HepG2 (cell line): ENCODE data around the gene TFAP2A. TPM values are rescaled to one million over a fixed set of nuclear protein-coding genes. Genes with fewer than 3 reads are reported as not detected.

Experiments
- ATAC-seq: fragments of 200-7000 bp; cut with Tn5 transposase; 3 replicates; pipeline ENCODE4 v1.9.1; 2020; ENCODE audit warnings: mild to moderate bottlenecking, moderate library complexity
- BruUV-seq: library from RNA; stranded (reverse); fragments of 400-500 nt; replicated peaks from 2 replicates; lab custom pipeline; 2021; lab: Mats Ljungman, UMichigan
- CTCF ChIA-PET: fragments of 300-600 bp; formaldehyde crosslinking; extraction: SDS; loops from one replicate; lab custom pipeline; 2021; ENCODE audit warnings: low total read pairs, inconsistent platforms, low intra/inter-chr PET ratio; lab: Yijun Ruan, JAX
- POLR2A ChIA-PET: fragments of 350-600 bp; sonication (Branson Sonifier 250); formaldehyde crosslinking; loops from one replicate; lab custom pipeline; 2020; ENCODE audit warnings: antibody characterized with exemption, inconsistent platforms; lab: Yijun Ruan, JAX
- DNase-seq: peaks from one replicate; pipeline ENCODE4 v3.0.0-alpha.2; 2015; ENCODE audit warnings: low spot score
- FAIRE-seq: peaks from 3 replicates; lab custom pipeline; 2011; peaks lifted over from hg19 to GRCh38; lab: Jason Lieb, UNC
- H2AFZ ChIP-seq: one replicate; pipeline ENCODE4 v1.6.1; 2011; ENCODE audit warnings: low read length, inconsistent platforms
- H3K27ac ChIP-seq: fragments of 300-600 bp; 3 replicates; pipeline ENCODE4 v1.8.0; 2011; ENCODE audit warnings: mixed run types, mild to moderate bottlenecking, mixed read lengths, low read length, inconsistent platforms; ENCODE audit not compliant: insufficient read depth; ENCODE audit errors: extremely low read length
- H3K27me3 ChIP-seq, 2 experiments: fragments of 200-600 bp in 1 of 2; 2 replicates in 1 of 2; 3 replicates in 1 of 2; pipeline versions ENCODE4 v1.6.0 to v1.8.0; 2011; ENCODE audit warnings: low read length in 2 of 2, mild to moderate bottlenecking in 2 of 2, moderate library complexity in 2 of 2, inconsistent platforms in 1 of 2; ENCODE audit not compliant: insufficient read depth in 2 of 2, control insufficient read depth in 1 of 2
- H3K36me3 ChIP-seq, 2 experiments: fragments of 200-600 bp in 1 of 2; replicated peaks in 1 of 2; 2 replicates in 1 of 2; 3 replicates in 1 of 2; pipeline versions ENCODE4 v1.5.1 to v1.8.0; 2011; ENCODE audit warnings: low read length in 2 of 2, inconsistent platforms in 1 of 2; ENCODE audit not compliant: insufficient read depth in 2 of 2, control insufficient read depth in 1 of 2
- H3K4me1 ChIP-seq: 2 replicates; pipeline ENCODE4 v1.5.1; 2012; ENCODE audit warnings: low read length, inconsistent platforms; ENCODE audit not compliant: insufficient read depth
- H3K4me2 ChIP-seq: 2 replicates; pipeline ENCODE4 v1.6.0; 2011; ENCODE audit warnings: low read depth, low read length, inconsistent platforms
- H3K4me3 ChIP-seq, 3 experiments: fragments of 200-600 bp in 1 of 3; sonication (generic), shearing (Covaris generic) in 1 of 3; replicated peaks in 1 of 3; 2 replicates each; pipeline ENCODE4 v1.5.1; 2011 to 2016; ENCODE audit warnings: low read length in 3 of 3, inconsistent platforms in 2 of 3, low read depth in 2 of 3, mild to moderate bottlenecking in 2 of 3, control low read depth in 1 of 3, mixed read lengths in 1 of 3; ENCODE audit not compliant: insufficient read depth in 1 of 3
- H3K79me2 ChIP-seq: one replicate; pipeline ENCODE4 v1.6.1; 2011; ENCODE audit warnings: low read length, inconsistent platforms; ENCODE audit not compliant: insufficient read depth
- H3K9ac ChIP-seq: 2 replicates; pipeline ENCODE4 v1.6.0; 2011; ENCODE audit warnings: mild to moderate bottlenecking, low read depth, low read length, inconsistent platforms; ENCODE audit not compliant: insufficient read depth
- H3K9me3 ChIP-seq: 2 replicates; pipeline ENCODE4 v1.5.1; 2012; ENCODE audit warnings: mild to moderate bottlenecking, low read length
- H4K20me1 ChIP-seq: 2 replicates; pipeline ENCODE4 v1.6.0; 2011; ENCODE audit warnings: inconsistent platforms, mild to moderate bottlenecking, low read length, moderate library complexity; ENCODE audit not compliant: insufficient read depth
- ESRRA ChIP-seq: sonication (generic); formaldehyde crosslinking; IDR thresholded peaks from 2 replicates; pipeline ENCODE4 v1.5.1; 2020; ENCODE audit warnings: mild to moderate bottlenecking, low read depth, missing genetic modification reagents
- GTF3A ChIP-seq: sonication (generic); formaldehyde crosslinking; conservative IDR thresholded peaks from 2 replicates; pipeline ENCODE4 v1.4.0; 2020; ENCODE audit warnings: mild to moderate bottlenecking, missing genetic modification reagents
- KDM5B ChIP-seq: sonication (generic); formaldehyde crosslinking; IDR thresholded peaks from 2 replicates; pipeline ENCODE4 v1.4.0; 2020; ENCODE audit warnings: missing genetic modification reagents, mild to moderate bottlenecking, borderline replicate concordance
- MLLT10 ChIP-seq: sonication (generic); formaldehyde crosslinking; IDR thresholded peaks from 2 replicates; pipeline ENCODE4 v1.4.0; 2020; ENCODE audit warnings: missing genetic modification reagents
- NFE2L1 ChIP-seq: sonication (generic); formaldehyde crosslinking; IDR thresholded peaks from 2 replicates; pipeline ENCODE4 v1.4.0; 2020; ENCODE audit warnings: missing genetic modification reagents, mild to moderate bottlenecking, borderline replicate concordance
- RXRA ChIP-seq: sonication (generic); formaldehyde crosslinking; IDR thresholded peaks from 2 replicates; pipeline ENCODE4 v1.5.1; 2020; ENCODE audit warnings: missing genetic modification reagents
- SOX6 ChIP-seq, 2 experiments: fragments of 450-650 bp in 1 of 2; sonication (generic) in 1 of 2; formaldehyde crosslinking in 1 of 2; IDR thresholded peaks; 2 replicates each; pipeline versions ENCODE4 v1.4.0 to v1.6.1; 2017 to 2020; ENCODE audit warnings: antibody characterized with exemption in 1 of 2, mild to moderate bottlenecking in 1 of 2, missing genetic modification reagents in 1 of 2
- SPEN ChIP-seq: sonication (generic); formaldehyde crosslinking; IDR thresholded peaks from 2 replicates; pipeline ENCODE4 v1.5.1; 2020; ENCODE audit warnings: low read depth, mild to moderate bottlenecking, missing genetic modification reagents
- ZBTB1 ChIP-seq: sonication (generic); formaldehyde crosslinking; IDR thresholded peaks from 2 replicates; pipeline ENCODE4 v1.4.0; 2020; ENCODE audit warnings: missing genetic modification reagents, borderline replicate concordance
- ZNF335 ChIP-seq: sonication (generic); formaldehyde crosslinking; IDR thresholded peaks from 2 replicates; pipeline ENCODE4 v1.4.0; 2020; ENCODE audit warnings: missing genetic modification reagents
- ZNF468 ChIP-seq: sonication (generic); formaldehyde crosslinking; IDR thresholded peaks from 2 replicates; pipeline ENCODE4 v1.8.0; 2022; ENCODE audit warnings: mild to moderate bottlenecking, moderate library complexity, missing genetic modification reagents
- ZNF589 ChIP-seq: sonication (generic); formaldehyde crosslinking; conservative IDR thresholded peaks from 2 replicates; pipeline ENCODE4 v1.8.0; 2022; ENCODE audit warnings: mild to moderate bottlenecking, moderate library complexity, missing genetic modification reagents
- ZNF780A ChIP-seq: sonication (generic); formaldehyde crosslinking; IDR thresholded peaks from 2 replicates; pipeline ENCODE4 v1.8.0; 2022; ENCODE audit warnings: mild to moderate bottlenecking, missing genetic modification reagents, moderate library complexity
- WGBS: methylation state at CpG from one replicate; pipeline ENCODE4 v1.1.6; 2017; ENCODE audit warnings: low lambda C conversion rate; 5-methylcytosine and 5-hydroxymethylcytosine counted together
- in situ Hi-C: cut with HindIII; loops from 2 replicates; pipeline ENCODE4 v1.10.0; 2017; ENCODE audit warnings: low pct_unique_long_range_greater_than_20kb; ENCODE audit not compliant: extremely low pct_ligation_motif_present
- intact Hi-C: fragments of 100-400 bp; cut with micrococcal nuclease; formaldehyde crosslinking; loops from one replicate; pipeline ENCODE4 v1.10.0; 2022; ENCODE audit not compliant: unreplicated experiment
- polyA plus RNA-seq, 8 experiments: library from polyadenylated mRNA; depleted of rRNA in 3 of 8; stranded (reverse) in 7 of 8; unstranded in 1 of 8; fragments of >200 nt; fragmentation: Illumina TruSeq in 4 of 8; extraction: Trizol in 4 of 8; gene quantifications; 2 replicates each; pipeline versions ENCODE4 v1.2.1 to v1.2.3, GENCODE V29; 2011 to 2016; ENCODE audit warnings: low read depth in 4 of 8, missing spikeins in 1 of 8, mixed read lengths in 1 of 8; ENCODE audit not compliant: insufficient read depth in 1 of 8
- total RNA-seq, 5 experiments: library from RNA; depleted of rRNA; stranded (reverse); fragments of >200 nt; fragmentation: Illumina TruSeq; extraction: Trizol; gene quantifications; 2 replicates each; pipeline ENCODE4 v1.2.3, GENCODE V29; 2016; ENCODE audit warnings: low read depth in 1 of 5
- TF ChIP-seq, protein P1 (sequence below): sonication (generic); formaldehyde crosslinking; IDR thresholded peaks from 2 replicates; pipeline ENCODE4 v1.5.1; 2020; ENCODE audit warnings: missing genetic modification reagents, mild to moderate bottlenecking, borderline replicate concordance
- TF ChIP-seq, protein P2 (sequence below): sonication (generic); formaldehyde crosslinking; IDR thresholded peaks from 2 replicates; pipeline ENCODE4 v1.5.0; 2020; ENCODE audit warnings: missing genetic modification reagents
- TF ChIP-seq, protein P3 (sequence below): sonication (generic); formaldehyde crosslinking; IDR thresholded peaks from 2 replicates; pipeline ENCODE4 v1.8.1; 2023; ENCODE audit warnings: missing genetic modification reagents, inconsistent platforms, borderline replicate concordance
- TF ChIP-seq, protein P4 (sequence below): sonication (generic); formaldehyde crosslinking; IDR thresholded peaks from 2 replicates; pipeline ENCODE4 v1.8.1; 2023; ENCODE audit warnings: missing genetic modification reagents, mild to moderate bottlenecking, borderline replicate concordance
- TF ChIP-seq, protein P5 (sequence below): sonication (generic); formaldehyde crosslinking; IDR thresholded peaks from 2 replicates; pipeline ENCODE4 v1.5.0; 2020; ENCODE audit warnings: missing genetic modification reagents

TFAP2A gene
- total and polyA plus RNA-seq, 2 of the 13 experiments (the other 11 are each of a cell fraction or from before 2014, with no cell fraction given) = not detected

DNA sequence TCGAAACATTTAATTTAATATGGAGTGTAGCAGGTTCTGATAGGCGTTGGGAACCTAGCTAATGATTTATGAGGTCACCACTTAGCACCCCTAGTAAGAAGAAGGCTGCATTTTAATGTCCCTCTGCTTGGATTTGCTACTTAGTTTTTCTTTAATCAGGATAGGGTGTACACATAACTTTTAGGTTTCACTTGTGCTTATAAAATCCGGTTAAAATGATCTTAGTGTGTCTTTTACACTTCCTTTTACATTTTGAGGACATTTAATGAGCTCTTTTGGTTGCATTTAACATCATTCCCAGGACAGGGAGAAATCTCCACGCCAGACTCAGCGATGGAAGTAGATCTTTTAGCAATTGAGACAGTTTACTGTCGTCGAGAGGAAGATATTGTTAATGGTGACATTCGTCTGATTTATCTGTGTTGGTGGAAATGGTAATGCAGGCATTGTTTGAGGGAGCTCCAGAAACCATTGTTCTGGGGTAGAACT is 5.6 kb downstream of the TFAP2A start:
- TF ChIP-seq, protein P1, sequence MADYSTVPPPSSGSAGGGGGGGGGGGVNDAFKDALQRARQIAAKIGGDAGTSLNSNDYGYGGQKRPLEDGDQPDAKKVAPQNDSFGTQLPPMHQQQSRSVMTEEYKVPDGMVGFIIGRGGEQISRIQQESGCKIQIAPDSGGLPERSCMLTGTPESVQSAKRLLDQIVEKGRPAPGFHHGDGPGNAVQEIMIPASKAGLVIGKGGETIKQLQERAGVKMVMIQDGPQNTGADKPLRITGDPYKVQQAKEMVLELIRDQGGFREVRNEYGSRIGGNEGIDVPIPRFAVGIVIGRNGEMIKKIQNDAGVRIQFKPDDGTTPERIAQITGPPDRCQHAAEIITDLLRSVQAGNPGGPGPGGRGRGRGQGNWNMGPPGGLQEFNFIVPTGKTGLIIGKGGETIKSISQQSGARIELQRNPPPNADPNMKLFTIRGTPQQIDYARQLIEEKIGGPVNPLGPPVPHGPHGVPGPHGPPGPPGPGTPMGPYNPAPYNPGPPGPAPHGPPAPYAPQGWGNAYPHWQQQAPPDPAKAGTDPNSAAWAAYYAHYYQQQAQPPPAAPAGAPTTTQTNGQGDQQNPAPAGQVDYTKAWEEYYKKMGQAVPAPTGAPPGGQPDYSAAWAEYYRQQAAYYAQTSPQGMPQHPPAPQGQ (CRISPR knock-in tag) = no peak
- TF ChIP-seq MLLT10 (CRISPR knock-in tag) (no peak), ZNF780A (no peak), NFE2L1 (CRISPR knock-in tag) (no peak), ZBTB1 (CRISPR knock-in tag) (no peak), SPEN (CRISPR knock-in tag) (no peak), KDM5B (CRISPR knock-in tag) (no peak), ZNF589 (CRISPR knock-in tag) (no peak), SOX6 (IDR thresholded peaks at IDR 0.05) (no peak), SOX6 (CRISPR knock-in tag; IDR thresholded peaks at IDR 0.05) (no peak), ZNF468 (no peak), GTF3A (CRISPR knock-in tag) (no peak), ESRRA (CRISPR knock-in tag) (no peak), RXRA (CRISPR knock-in tag) (no peak), ZNF335 (CRISPR knock-in tag) (no peak)
- TF ChIP-seq, protein P2, sequence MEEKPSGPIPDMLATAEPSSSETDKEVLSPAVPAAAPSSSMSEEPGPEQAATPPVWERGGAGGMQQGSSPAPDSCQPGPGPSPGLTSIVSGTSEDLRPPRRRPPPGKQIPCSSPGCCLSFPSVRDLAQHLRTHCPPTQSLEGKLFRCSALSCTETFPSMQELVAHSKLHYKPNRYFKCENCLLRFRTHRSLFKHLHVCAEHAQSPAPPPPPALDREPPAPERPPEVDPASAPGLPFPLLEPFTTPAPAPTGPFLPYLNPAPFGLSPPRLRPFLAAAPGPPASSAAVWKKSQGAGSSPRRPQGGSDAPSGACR (CRISPR knock-in tag) = no peak
- TF ChIP-seq, protein P3, sequence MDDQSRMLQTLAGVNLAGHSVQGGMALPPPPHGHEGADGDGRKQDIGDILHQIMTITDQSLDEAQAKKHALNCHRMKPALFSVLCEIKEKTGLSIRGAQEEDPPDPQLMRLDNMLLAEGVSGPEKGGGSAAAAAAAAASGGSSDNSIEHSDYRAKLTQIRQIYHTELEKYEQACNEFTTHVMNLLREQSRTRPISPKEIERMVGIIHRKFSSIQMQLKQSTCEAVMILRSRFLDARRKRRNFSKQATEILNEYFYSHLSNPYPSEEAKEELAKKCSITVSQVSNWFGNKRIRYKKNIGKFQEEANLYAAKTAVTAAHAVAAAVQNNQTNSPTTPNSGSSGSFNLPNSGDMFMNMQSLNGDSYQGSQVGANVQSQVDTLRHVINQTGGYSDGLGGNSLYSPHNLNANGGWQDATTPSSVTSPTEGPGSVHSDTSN (CRISPR knock-in tag) = no peak
- TF ChIP-seq, protein P4, sequence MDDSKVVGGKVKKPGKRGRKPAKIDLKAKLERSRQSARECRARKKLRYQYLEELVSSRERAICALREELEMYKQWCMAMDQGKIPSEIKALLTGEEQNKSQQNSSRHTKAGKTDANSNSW (CRISPR knock-in tag) = no peak
- TF ChIP-seq, protein P5, sequence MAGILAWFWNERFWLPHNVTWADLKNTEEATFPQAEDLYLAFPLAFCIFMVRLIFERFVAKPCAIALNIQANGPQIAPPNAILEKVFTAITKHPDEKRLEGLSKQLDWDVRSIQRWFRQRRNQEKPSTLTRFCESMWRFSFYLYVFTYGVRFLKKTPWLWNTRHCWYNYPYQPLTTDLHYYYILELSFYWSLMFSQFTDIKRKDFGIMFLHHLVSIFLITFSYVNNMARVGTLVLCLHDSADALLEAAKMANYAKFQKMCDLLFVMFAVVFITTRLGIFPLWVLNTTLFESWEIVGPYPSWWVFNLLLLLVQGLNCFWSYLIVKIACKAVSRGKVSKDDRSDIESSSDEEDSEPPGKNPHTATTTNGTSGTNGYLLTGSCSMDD (CRISPR knock-in tag) = no peak
- ChIA-PET POLR2A (no interaction called here), CTCF (no interaction called here)
- FAIRE-seq (no peak), ATAC-seq (no peak), DNase-seq (no peak)
- in situ Hi-C loops = no loop called here
- H2AFZ ChIP-seq = no peak overlapping the region
- no peaks in the 10 kb centered on the region for H3K9me3 ChIP-seq
- H3K4me3 ChIP-seq = no peak overlapping the region
- H3K36me3 ChIP-seq = no peaks in the 10 kb centered on the region
- H3K9ac ChIP-seq = no peak overlapping the region
- H3K4me2 ChIP-seq = no peak overlapping the region
- no peak overlapping the region for H3K27ac ChIP-seq
- H3K27me3 ChIP-seq = peaks cover 8 to 68% of the 10 kb centered on the region in 2 experiments
- WGBS = 3% methylated on average over 8 of the region's 8 CpGs
- H3K79me2 ChIP-seq = no peaks in the 10 kb centered on the region
- intact Hi-C loops = no loop called here
- no TSS peak for BruUV-seq
- no peaks in the 10 kb centered on the region for H4K20me1 ChIP-seq
- no peaks in the 10 kb centered on the region for H3K4me1 ChIP-seq
